ENCODE measurements around the gene HSD11B1L. TPM values are rescaled to one million over a fixed set of nuclear protein-coding genes. Genes with fewer than 3 reads are reported as not detected.
"Not testable (repeated sequence)": the region's sequence is repeated elsewhere in the genome, so short reads cannot be mapped to it uniquely, and the experiment has no call there.

HSD11B1L gene
- total RNA-seq, 4 donors from 2014 or later = 1.9 to 9.4 (median 8.3) TPM

DNA sequence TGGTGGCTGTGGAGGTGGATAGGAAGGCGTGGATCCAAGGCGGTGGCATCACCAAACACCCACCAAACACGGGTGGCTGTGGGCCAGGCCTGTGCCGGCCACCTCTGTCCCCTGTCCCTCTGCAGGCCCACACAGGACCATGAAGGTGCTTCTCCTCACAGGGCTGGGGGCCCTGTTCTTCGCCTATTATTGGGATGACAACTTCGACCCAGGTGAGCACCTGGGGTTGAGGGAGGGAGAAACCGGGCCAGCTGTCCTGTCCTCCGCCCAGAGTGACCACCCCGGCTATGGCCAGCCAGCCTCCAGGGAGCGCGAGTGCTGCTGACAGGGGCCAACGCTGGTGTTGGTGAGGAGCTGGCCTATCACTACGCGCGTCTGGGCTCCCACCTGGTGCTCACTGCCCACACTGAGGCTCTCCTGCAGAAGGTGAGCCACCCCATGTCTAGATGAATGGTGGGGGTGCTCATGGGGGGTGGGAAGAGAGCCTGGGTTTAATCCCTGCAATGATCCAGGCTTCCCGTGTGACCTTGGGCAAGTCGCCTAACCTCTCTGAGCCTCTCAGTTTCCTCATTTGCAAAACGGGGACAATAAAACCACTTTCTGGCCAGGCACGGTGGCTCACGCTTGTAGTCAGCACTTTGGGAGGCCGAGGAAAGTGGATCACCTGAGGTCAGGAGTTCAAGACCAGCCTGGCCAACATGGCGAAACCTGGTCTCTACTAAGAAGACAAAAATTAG lies 4.0 kb downstream of the HSD11B1L start:
- Histone ChIP-seq H3K27me3 (no peaks in the 10 kb centered on the region), H3K27ac (no peak overlapping the region), H3K36me3 (no peaks in the 10 kb centered on the region), H3K4me3 (no peak overlapping the region), H3K9me3 (no peaks in the 10 kb centered on the region), H3K4me1 (peaks cover 7 to 42% (median 11%) of the 10 kb centered on the region in 3 donors)
- 82 to 93% methylated on average over 6 to 14 of the region's 22 CpGs for WGBS, 2 donors
- no peak for TF ChIP-seq POLR2A (IDR thresholded peaks at IDR 0.05)
- TF ChIP-seq, protein P1, sequence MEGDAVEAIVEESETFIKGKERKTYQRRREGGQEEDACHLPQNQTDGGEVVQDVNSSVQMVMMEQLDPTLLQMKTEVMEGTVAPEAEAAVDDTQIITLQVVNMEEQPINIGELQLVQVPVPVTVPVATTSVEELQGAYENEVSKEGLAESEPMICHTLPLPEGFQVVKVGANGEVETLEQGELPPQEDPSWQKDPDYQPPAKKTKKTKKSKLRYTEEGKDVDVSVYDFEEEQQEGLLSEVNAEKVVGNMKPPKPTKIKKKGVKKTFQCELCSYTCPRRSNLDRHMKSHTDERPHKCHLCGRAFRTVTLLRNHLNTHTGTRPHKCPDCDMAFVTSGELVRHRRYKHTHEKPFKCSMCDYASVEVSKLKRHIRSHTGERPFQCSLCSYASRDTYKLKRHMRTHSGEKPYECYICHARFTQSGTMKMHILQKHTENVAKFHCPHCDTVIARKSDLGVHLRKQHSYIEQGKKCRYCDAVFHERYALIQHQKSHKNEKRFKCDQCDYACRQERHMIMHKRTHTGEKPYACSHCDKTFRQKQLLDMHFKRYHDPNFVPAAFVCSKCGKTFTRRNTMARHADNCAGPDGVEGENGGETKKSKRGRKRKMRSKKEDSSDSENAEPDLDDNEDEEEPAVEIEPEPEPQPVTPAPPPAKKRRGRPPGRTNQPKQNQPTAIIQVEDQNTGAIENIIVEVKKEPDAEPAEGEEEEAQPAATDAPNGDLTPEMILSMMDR (IDR thresholded peaks at IDR 0.05) = no peak
- intact Hi-C loops (cut with DNase I) = loop anchor here (10.0 kb wide), 1 partner anchor 60 kb away; the partner anchor contains the start of genes SAFB and SAFB2
- DNase-seq = no peak

DNA sequence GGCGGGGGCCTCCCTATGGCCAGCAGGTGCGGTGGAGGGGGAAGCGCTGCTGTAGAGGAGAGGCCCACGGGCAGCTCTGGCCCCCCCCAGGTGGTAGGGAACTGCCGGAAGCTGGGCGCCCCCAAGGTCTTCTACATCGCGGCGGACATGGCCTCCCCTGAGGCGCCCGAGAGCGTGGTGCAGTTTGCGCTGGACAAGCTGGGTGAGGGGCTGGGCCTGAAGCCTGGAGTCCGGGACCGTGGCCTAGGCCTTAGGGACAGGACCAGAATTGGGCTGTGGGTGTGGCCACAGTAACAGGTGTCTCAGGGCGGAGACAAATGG lies 5.5 kb downstream of the HSD11B1L start:
- peak overlapping the region; percentile 45 to 83 (median 64) for H3K4me3 ChIP-seq
- intact Hi-C loops (cut with DNase I) = loop anchor here (10.0 kb wide), 1 partner anchor 61 kb away; the partner anchor contains the start of genes SAFB and SAFB2
- H3K36me3 ChIP-seq = no peaks in the 10 kb centered on the region
- H3K27me3 ChIP-seq = no peaks in the 10 kb centered on the region
- DNase-seq = no peak
- WGBS, 2 donors = 33 to 61% methylated on average over 2 to 3 of the region's 16 CpGs
- peak overlapping the region; percentile 76 to 94 (median 92) for H3K27ac ChIP-seq
- TF ChIP-seq POLR2A (IDR thresholded peaks at IDR 0.05) = no peak
- TF ChIP-seq, protein P1 (IDR thresholded peaks at IDR 0.05) = no peak
- peaks cover 8 to 43% (median 9%) of the 10 kb centered on the region in 3 donors for H3K4me1 ChIP-seq
- no peaks in the 10 kb centered on the region for H3K9me3 ChIP-seq

DNA sequence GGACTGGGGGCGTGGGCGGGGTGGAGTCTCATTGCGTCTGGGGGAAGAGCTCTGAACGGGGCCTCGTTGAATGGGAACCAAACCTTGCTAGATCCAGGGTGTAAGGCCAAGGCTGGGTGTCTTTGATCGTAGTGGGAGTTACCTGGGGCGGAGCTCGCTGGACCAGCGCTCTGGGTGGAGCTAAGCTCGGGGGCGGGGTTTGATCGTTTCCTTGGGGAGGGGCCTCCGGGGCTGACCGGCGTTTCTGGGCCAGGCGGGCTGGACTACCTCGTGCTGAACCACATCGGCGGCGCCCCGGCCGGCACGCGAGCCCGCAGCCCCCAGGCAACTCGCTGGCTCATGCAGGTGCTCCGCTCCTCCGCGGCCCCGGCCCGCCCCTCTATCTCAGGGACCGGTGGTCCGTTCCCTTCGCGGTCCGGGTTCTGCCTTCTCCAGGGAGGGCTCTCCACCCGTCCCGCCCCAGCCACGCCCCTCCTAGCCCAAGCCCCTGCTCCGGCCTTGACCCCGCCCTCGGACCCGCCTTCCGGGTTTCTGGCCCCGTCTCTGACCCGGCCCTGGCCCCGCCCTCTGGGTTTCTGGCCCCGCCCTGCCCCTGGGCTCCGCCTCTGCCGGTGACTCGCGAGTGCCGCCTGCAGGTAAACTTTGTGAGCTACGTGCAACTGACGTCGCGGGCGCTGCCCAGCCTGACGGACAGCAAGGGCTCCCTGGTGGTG lies 6.0 kb downstream of the HSD11B1L start:
- H3K27ac ChIP-seq = peak overlapping the region; percentile 76 to 94 (median 92)
- H3K4me1 ChIP-seq = peaks cover 13 to 45% (median 14%) of the 10 kb centered on the region in 3 donors
- peak overlapping the region; percentile 45 to 83 (median 64) for H3K4me3 ChIP-seq
- H3K36me3 ChIP-seq = peaks cover 0 to 5% (median 3%) of the 10 kb centered on the region in 3 donors
- TF ChIP-seq, protein P1 (IDR thresholded peaks at IDR 0.05) = peak; percentile 79 to 90 (median 83)
- no peak for TF ChIP-seq POLR2A (IDR thresholded peaks at IDR 0.05)
- no peaks in the 10 kb centered on the region for H3K27me3 ChIP-seq
- 0% methylated on average over 13 to 24 of the region's 59 CpGs for WGBS, 2 donors
- H3K9me3 ChIP-seq = no peaks in the 10 kb centered on the region
- intact Hi-C loops (cut with DNase I) = loop anchor here (10.0 kb wide), 1 partner anchor 62 kb away; the partner anchor contains the start of genes SAFB and SAFB2
- DNase-seq = peak; percentile 89

DNA sequence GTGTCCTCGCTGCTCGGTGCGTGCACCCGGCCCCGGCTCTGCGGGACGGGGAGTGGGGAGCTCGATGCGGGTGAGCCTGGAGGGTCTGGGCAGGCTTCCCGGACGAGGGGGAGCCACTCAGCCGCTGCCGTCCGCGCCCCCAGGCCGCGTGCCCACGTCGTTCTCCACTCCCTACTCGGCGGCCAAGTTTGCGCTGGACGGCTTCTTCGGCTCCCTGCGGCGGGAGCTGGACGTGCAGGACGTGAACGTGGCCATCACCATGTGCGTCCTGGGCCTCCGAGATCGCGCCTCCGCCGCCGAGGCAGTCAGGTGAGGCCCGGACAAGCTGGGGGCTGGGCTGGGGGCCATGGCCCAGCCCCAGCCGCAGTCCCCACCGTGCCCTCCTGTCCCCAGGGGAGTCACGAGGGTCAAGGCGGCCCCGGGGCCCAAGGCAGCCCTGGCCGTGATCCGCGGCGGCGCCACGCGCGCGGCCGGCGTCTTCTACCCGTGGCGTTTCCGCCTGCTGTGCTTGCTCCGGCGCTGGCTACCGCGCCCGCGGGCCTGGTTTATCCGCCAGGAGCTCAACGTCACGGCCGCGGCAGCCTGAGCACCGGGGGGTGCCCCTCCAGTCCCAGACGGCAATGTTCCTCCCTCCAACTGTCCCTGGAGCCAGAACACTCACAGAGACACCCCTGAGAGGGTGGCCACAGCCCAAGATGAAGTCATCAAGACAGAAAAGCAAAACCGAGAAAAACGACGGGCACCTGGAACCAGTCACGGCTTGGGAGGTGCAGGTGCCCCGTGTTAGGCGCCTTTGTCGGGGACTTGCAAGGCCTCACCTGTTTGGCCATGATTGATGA lies 6.8 kb downstream of the HSD11B1L start:
- H3K4me1 ChIP-seq = peaks cover 14 to 53% (median 21%) of the 10 kb centered on the region in 3 donors
- H3K27ac ChIP-seq = peak overlapping the region; percentile 76 to 94 (median 92)
- H3K27me3 ChIP-seq = no peaks in the 10 kb centered on the region
- 74 to 86% methylated on average over 7 to 8 of the region's 76 CpGs for WGBS, 2 donors
- TF ChIP-seq, protein P1 (IDR thresholded peaks at IDR 0.05) = no peak
- TF ChIP-seq POLR2A (IDR thresholded peaks at IDR 0.05) = no peak
- no peaks in the 10 kb centered on the region for H3K9me3 ChIP-seq
- DNase-seq = no peak
- intact Hi-C loops (cut with DNase I) = loop anchor here (10.0 kb wide), 1 partner anchor 63 kb away; the partner anchor contains the start of genes SAFB and SAFB2
- peak overlapping the region; percentile 45 to 83 (median 64) for H3K4me3 ChIP-seq
- H3K36me3 ChIP-seq = peaks cover 0 to 12% (median 10%) of the 10 kb centered on the region in 3 donors

DNA sequence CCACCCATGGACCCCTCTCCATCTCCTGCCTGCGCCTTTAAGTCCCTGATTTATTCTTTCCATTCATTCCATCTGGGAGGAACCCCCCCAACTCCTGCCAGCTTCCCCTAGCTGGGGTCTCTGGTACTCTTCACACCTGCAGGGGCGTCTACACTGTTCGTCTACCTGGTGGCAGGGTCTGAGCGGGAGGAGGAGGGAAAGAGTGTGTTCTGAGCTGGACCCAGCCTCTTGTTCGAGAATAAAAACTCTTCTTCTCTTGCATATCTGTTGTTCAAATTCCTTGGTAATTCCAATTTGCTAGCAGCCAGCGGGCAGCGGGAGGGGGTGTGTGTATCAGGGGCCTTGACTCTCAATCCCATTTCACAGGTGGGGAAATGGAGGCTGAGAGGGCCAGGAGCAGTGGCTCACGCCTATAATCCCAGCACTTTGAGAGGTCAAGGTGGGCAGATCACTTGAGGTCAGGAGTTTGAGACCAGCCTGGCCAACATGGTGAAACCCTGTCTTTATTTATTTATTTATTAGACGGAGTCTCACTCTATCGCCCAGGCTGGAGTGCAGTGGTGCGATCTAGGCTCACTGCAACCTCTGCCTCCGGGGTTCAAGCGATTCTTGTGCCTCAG lies 7.5 kb downstream of the HSD11B1L start:
- Histone ChIP-seq H3K4me1 (peaks cover 15 to 61% (median 28%) of the 10 kb centered on the region in 3 donors), H3K36me3 (peaks cover 6 to 20% (median 18%) of the 10 kb centered on the region in 3 donors)
- H3K27me3 ChIP-seq, H3K9me3 ChIP-seq, DNase-seq, H3K4me3 ChIP-seq, H3K27ac ChIP-seq: not testable (repeated sequence)
- 86 to 95% methylated on average over 12 to 13 of the region's 13 CpGs for WGBS, 2 donors
- intact Hi-C loops (cut with DNase I) = loop anchor here (10.0 kb wide), 1 partner anchor 64 kb away; the partner anchor contains the start of genes SAFB and SAFB2

Data from esophagus squamous epithelium (tissue), 5 donors.